SJSA1 (cell line): ENCODE results near the gene APCDD1. TPM values are rescaled to one million over a fixed set of nuclear protein-coding genes. Genes with fewer than 3 reads are reported as not detected.

ENCODE experiments used
- DNase-seq, 2 experiments: peaks; one replicate each; pipeline ENCODE4 v3.0.0-alpha.2; 2015 to 2020; ENCODE audit warnings: low spot score in 2 of 2, low read depth in 1 of 2
- H3K27ac ChIP-seq: fragments of 250-450 bp; sonication (Bioruptor Pico); 2 replicates; pipeline ENCODE4 v1.5.1; 2020; ENCODE audit warnings: mild to moderate bottlenecking, moderate library complexity
- H3K27me3 ChIP-seq: fragments of 250-450 bp; sonication (Bioruptor Pico); replicated peaks from 2 replicates; pipeline ENCODE4 v1.5.1; 2020; ENCODE audit warnings: mild to moderate bottlenecking, moderate library complexity
- H3K36me3 ChIP-seq: fragments of 250-450 bp; sonication (Bioruptor Pico); 2 replicates; pipeline ENCODE4 v1.5.1; 2020; ENCODE audit warnings: mild to moderate bottlenecking
- H3K4me1 ChIP-seq: fragments of 250-450 bp; sonication (Bioruptor Pico); replicated peaks from 2 replicates; pipeline ENCODE4 v1.6.1; 2021; ENCODE audit warnings: mild to moderate bottlenecking
- H3K4me3 ChIP-seq: fragments of 250-450 bp; sonication (Bioruptor Pico); 2 replicates; pipeline ENCODE4 v1.5.1; 2020; ENCODE audit warnings: mild to moderate bottlenecking
- H3K9me3 ChIP-seq: fragments of 250-450 bp; sonication (Bioruptor Pico); replicated peaks from 2 replicates; pipeline ENCODE4 v1.5.1; 2020; ENCODE audit warnings: mild to moderate bottlenecking
- total RNA-seq: library from RNA; depleted of rRNA; stranded (reverse); fragments of >200 nt; shearing (Covaris generic); gene quantifications from 2 replicates; pipeline ENCODE4 v1.2.3, GENCODE V29; 2014

APCDD1 gene
- total RNA-seq, 1 experiment from 2014 or later, result not detected

DNA sequence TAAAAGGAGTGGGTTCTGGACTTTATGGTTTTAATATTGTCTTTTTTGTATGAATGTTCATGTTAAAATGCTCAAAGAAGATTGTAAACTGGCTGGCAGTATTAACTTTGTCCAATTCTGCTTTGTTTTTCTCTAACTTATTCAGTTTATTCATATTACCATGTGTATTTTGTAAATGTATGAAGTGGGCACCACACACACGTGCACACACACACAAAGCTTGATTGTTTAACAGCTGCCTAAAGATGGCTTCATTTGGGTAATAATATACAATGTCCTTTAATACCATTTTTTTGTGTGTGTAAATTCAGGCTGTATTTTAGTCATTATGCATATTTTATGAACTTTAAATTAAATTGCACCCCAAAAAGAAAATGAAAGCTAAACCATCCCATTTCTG is 11.4 kb upstream of the APCDD1 start:
- Histone ChIP-seq H3K4me1 (peaks cover 4% of the 10 kb centered on the region; the same call in 1 of the 2 replicates), H3K9me3 (no peaks in the 10 kb centered on the region), H3K27me3 (peaks cover 13% of the 10 kb centered on the region), H3K4me3 (no peak overlapping the region), H3K36me3 (no peaks in the 10 kb centered on the region), H3K27ac (no peak overlapping the region)
- no peak for DNase-seq

DNA sequence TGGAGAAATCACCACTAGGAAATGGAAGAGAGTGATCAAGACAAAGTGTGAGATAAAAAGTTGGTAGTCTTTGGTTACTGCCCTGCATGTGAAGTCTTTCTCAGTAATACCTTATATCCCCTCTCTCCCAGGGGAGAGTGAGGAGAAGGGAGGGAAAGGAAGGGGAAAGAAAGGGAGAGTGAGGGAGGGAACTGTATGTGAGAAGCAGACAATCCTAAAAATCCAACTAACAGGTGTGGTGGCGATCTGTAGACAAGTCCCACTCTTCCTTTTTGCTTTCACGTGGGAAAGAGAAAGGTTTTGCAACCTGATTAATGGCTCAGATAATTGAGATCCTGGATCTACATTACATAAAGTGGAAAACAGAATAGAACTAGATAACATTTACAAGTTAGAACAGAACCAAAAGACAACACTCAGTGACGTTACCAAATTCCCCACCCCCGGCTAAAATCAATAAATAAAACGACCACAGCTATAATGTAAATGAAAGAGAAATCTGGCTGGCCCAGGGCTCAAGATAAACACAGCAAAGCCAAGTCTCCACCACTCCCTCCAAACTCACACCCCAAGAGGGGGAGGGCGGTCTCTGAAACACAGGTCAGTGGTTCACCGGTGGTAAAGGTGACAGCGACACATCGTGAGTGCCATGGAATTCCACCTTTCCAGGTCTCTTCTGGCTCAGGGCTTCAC is 10.0 kb upstream of the APCDD1 start:
- peak in 1 of 2 experiments; percentile 11 for DNase-seq
- Histone ChIP-seq H3K27me3 (peaks cover 13% of the 10 kb centered on the region), H3K4me3 (no peak overlapping the region), H3K36me3 (no peaks in the 10 kb centered on the region), H3K9me3 (no peaks in the 10 kb centered on the region), H3K27ac (no peak overlapping the region), H3K4me1 (peaks cover 4% of the 10 kb centered on the region; the same call in 1 of the 2 replicates)

DNA sequence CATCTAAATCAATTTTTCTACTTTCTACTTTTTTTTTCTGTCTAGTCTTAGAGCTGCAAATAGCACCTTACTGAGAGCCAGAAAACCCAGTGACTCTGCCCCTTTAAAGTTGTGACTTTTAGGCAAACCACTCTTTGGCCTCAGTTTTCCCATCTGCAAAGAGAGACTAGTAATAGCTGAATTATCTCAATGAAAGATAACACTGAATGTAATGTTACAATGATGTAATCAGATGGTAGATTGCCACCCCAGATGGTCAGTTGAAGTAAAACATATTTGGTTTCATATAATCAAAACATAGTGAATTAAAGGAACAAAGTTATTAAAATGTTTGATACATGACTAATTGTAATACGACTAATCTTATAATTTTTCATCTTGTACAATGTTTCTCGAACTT is 5.0 kb upstream of the APCDD1 start:
- Histone ChIP-seq H3K27ac (no peak overlapping the region), H3K4me1 (peaks cover 2% of the 10 kb centered on the region; the same call in 1 of the 2 replicates), H3K27me3 (peaks cover 32% of the 10 kb centered on the region), H3K9me3 (no peaks in the 10 kb centered on the region; the same call in 1 of the 2 replicates), H3K4me3 (no peak overlapping the region), H3K36me3 (no peaks in the 10 kb centered on the region)
- DNase-seq, result no peak

DNA sequence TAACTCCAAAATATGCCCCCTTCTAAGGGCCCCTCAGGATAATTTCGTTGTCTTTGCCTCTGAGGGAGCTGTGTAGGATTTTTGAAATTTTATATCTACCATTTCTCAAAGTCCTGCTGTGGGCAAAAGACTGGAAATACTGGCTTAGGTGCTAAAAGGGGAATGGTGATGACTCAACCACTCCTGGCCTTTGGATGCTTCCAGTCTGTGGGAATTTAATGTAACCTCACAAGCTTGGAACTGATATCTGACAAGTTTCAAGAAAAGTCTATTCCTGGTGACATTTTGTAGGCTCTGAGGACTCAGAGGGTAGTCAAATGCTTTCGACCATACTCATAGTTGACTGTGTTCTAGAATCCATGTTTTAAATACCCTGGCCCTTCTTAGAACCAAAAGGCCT is 3.4 kb upstream of the APCDD1 start:
- H3K36me3 ChIP-seq, result no peaks in the 10 kb centered on the region
- no peak for DNase-seq
- no peaks in the 10 kb centered on the region; the same call in 1 of the 2 replicates for H3K9me3 ChIP-seq
- peaks cover 42% of the 10 kb centered on the region for H3K27me3 ChIP-seq
- H3K4me1 ChIP-seq, result peaks cover 7% of the 10 kb centered on the region
- no peak overlapping the region for H3K4me3 ChIP-seq
- no peak overlapping the region for H3K27ac ChIP-seq

DNA sequence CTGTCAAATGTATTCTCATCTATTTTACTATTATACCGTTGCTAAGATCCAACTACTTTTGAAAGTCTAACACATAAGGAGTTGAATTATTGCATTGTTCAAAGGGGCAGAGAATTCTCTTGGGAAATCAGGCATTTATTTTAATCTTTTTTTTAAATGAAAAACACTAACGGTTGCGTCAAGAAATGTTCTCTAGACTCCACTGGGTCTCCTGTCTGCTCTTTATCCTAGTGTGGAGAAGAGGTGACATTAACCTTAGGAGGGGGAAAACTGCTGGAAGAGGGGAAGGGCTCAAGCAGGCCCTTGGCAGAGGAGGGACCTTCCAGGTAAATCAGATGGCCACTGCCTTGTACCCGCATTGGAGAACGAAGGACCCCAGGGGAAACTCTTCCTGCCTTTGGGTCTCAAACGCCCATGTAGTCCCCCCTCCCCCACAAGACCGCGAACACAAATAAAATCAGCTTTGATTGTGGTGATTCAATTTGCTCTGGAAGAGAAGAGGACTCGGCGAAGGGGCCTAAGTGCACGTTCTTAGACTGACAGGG is 1.1 kb upstream of the APCDD1 start:
- Histone ChIP-seq H3K27ac (no peak overlapping the region), H3K4me1 (peaks cover 7% of the 10 kb centered on the region), H3K36me3 (no peaks in the 10 kb centered on the region), H3K4me3 (no peak overlapping the region), H3K27me3 (peaks cover 63% of the 10 kb centered on the region), H3K9me3 (no peaks in the 10 kb centered on the region; the same call in 1 of the 2 replicates)
- no peak for DNase-seq

DNA sequence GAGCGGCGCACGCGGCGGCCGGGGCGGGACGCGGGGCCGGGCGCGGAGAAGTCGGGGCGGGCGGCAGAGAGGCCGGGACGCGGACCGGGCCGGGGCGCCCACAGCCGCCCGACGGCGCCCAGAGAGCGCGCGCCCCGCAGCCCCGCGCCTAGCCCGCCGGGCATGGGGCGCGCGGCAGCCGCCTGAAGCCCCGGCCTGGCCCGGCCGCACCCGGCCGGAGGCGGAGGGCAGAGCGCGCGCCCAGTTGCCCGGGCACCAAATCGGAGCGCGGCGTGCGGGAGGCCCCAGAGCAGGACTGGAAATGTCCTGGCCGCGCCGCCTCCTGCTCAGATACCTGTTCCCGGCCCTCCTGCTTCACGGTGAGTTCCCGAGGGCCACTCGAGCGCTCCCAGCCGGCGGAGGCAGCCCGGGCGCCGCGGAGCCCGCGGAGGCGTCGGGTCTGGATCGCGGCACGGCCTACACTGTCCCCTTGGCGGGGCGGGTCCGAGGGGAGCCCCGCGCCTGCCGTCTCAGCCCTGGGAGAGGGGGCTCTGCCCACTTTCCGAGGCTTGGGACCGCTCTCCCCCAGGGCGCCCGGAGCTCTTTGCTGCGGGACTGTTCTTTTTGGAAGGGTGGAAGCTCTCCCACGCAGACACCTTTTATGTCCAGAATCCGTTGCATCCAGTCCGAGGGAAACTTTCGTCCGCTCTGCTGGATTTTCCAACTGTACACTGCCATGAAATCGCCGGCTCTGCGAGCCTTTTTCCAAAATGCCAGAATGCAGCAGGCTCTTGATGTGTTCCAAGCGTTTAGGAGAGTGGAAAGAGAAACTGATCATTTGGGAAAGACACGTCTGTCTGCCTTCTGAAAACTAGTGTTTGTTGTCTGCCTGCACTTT is 484 bp downstream of the APCDD1 start:
- no peak overlapping the region for H3K27ac ChIP-seq
- peaks cover 70% of the 10 kb centered on the region for H3K27me3 ChIP-seq
- H3K36me3 ChIP-seq, result no peaks in the 10 kb centered on the region
- no peak for DNase-seq
- peaks cover 7% of the 10 kb centered on the region for H3K4me1 ChIP-seq
- H3K9me3 ChIP-seq, result no peaks in the 10 kb centered on the region; the same call in 1 of the 2 replicates
- peak overlapping the region; percentile 32 for H3K4me3 ChIP-seq

DNA sequence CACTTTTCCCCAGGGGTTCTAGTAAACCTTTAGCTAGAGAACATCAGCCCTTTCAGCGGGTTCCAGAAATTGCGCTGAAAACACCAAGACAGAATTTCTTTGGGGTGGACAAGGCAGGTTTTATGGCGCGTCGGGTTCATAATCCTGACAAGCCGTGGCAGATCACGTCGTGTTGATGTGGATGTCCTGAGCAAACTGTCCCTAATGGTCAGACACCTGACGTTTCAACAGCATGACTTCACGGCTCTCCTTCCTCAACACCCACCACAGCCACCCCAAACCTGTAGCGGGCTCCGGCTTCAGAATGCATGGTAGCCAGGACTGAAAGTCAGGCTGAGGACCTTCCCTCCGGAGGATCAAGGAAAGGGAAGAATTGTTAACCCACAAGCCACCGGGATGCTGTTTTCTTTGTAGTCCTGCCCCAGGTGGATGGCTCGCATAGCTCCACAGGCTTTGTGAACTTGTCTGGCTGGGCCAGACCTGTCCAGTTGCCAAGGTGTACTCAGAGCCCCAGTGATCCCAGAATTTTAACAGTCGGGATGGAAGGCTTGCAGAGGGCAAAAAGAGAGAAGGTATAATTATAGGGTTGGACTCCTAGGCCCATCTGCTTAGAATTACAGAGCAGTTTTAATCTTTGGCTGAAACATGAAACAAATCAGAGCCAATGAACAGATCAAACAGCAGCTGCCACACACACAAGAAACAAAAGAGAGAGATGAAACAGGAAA is 1.5 kb downstream of the APCDD1 start:
- Histone ChIP-seq H3K4me1 (peaks cover 7% of the 10 kb centered on the region), H3K9me3 (no peaks in the 10 kb centered on the region; the same call in 1 of the 2 replicates), H3K36me3 (no peaks in the 10 kb centered on the region), H3K4me3 (no peak overlapping the region), H3K27me3 (peaks cover 66% of the 10 kb centered on the region), H3K27ac (no peak overlapping the region)
- no peak for DNase-seq

DNA sequence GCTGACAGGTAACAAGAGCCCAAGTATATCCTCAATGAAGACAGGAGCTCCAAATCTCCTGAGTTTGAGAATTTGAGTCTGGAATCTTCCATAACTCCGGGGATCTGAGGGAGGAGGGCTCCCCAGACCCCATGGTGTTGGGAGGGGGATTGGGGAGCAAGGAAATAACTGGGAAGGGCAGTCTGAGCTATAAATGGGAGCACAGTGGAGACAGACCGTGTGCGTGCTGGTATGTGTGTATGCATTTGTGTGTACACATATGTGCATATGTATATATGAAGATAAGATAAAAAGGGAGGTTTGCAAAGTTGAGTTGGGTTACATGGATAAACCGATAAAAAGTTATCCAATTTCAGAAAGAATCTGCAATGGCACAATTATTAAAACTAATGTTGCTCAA is 2.3 kb downstream of the APCDD1 start:
- H3K27me3 ChIP-seq, result peaks cover 63% of the 10 kb centered on the region
- peaks cover 7% of the 10 kb centered on the region for H3K4me1 ChIP-seq
- H3K36me3 ChIP-seq, result no peaks in the 10 kb centered on the region
- H3K9me3 ChIP-seq, result no peaks in the 10 kb centered on the region; the same call in 1 of the 2 replicates
- H3K4me3 ChIP-seq, result no peak overlapping the region
- DNase-seq, result no peak
- H3K27ac ChIP-seq, result no peak overlapping the region

DNA sequence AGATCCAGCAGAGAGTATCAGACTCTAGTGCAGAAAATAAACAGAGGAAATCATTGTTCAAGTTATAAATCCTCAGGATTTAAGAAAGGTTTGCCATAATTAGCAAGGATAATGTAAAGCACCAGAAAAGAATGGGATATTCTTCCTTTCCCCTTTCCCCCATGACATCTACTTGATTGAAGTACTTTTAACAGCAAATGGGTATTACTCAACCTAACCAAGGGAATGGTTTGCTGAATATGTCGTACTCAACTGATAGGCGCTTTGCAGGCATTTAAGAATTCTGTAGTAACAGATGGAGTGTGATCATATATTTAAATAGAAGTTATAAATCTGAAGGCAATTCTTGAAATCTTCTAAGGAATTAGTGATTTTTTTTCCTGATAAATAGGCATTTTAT is 2.7 kb downstream of the APCDD1 start:
- H3K27me3 ChIP-seq, result peaks cover 65% of the 10 kb centered on the region
- peaks cover 7% of the 10 kb centered on the region for H3K4me1 ChIP-seq
- no peak overlapping the region for H3K27ac ChIP-seq

DNA sequence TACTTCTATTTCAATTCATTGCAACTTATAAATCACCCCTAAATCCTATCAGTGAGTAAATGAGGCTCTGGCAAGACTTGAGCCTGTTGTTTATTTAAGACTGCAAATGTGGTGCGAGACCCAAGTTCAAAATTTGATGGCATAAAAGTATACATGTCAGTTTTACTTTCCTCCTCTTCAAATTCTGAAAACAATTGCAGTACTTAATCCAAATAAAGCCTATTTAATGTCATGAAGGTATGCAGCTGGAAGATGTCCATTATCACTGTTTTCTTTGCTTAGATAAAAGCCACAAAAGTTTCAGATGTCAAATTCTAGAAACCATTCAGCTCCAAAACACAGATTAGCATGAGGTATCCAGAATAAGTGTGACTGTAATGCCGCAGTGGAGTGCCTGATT is 3.3 kb downstream of the APCDD1 start:
- H3K4me1 ChIP-seq, result peaks cover 7% of the 10 kb centered on the region
- H3K9me3 ChIP-seq, result no peaks in the 10 kb centered on the region
- H3K27me3 ChIP-seq, result peaks cover 58% of the 10 kb centered on the region
- no peak for DNase-seq
- H3K27ac ChIP-seq, result no peak overlapping the region
- H3K36me3 ChIP-seq, result no peaks in the 10 kb centered on the region
- H3K4me3 ChIP-seq, result no peak overlapping the region

More for the DNA sequence above, 2.7 kb downstream of the APCDD1 start:
- H3K36me3 ChIP-seq, result no peaks in the 10 kb centered on the region
- H3K9me3 ChIP-seq, result no peaks in the 10 kb centered on the region; the same call in 1 of the 2 replicates
- DNase-seq, result no peak
- no peak overlapping the region for H3K4me3 ChIP-seq

DNA sequence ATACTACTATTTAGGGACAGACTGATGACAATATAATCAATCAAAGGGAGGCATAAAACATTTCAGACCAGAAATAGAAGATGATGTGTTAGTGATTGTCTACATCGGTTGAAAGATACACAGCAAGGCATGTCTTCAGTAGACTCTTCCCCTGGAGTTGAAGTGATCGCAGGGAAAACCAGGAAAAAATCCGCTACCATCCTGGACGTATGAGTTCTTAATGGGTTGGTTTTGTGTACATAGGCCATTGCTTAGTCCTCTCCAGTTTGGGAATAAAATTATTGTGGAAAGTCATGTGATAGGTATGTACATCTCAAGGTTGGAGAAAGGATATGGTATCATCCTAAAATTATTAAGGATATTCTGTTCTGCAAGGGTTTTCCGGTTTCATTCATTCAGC is 4.3 kb downstream of the APCDD1 start:
- Histone ChIP-seq H3K4me3 (no peak overlapping the region), H3K9me3 (no peaks in the 10 kb centered on the region), H3K36me3 (no peaks in the 10 kb centered on the region), H3K27me3 (peaks cover 51% of the 10 kb centered on the region), H3K27ac (no peak overlapping the region), H3K4me1 (peaks cover 7% of the 10 kb centered on the region)
- no peak for DNase-seq

DNA sequence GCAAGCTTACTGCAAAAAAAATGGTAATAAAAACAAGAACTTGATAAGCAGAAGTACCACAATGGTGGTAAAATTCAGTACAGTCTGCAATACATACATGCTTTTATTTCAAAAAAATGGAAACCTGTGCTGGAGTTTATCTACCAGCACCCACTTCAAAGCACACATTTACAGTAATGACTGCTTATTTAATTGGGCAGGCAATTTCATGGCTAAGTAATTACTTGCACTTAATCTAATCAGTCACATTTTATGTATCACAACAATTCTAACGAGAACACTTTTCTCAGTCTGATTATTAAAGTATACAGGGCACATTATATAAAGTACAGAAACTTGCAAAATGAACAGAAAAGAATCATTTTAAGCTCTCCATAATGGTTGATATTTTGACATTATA is 5.2 kb downstream of the APCDD1 start:
- Histone ChIP-seq H3K4me1 (peaks cover 7% of the 10 kb centered on the region), H3K27me3 (peaks cover 48% of the 10 kb centered on the region), H3K4me3 (no peak overlapping the region), H3K36me3 (no peaks in the 10 kb centered on the region), H3K27ac (no peak overlapping the region), H3K9me3 (no peaks in the 10 kb centered on the region)
- DNase-seq, result no peak

DNA sequence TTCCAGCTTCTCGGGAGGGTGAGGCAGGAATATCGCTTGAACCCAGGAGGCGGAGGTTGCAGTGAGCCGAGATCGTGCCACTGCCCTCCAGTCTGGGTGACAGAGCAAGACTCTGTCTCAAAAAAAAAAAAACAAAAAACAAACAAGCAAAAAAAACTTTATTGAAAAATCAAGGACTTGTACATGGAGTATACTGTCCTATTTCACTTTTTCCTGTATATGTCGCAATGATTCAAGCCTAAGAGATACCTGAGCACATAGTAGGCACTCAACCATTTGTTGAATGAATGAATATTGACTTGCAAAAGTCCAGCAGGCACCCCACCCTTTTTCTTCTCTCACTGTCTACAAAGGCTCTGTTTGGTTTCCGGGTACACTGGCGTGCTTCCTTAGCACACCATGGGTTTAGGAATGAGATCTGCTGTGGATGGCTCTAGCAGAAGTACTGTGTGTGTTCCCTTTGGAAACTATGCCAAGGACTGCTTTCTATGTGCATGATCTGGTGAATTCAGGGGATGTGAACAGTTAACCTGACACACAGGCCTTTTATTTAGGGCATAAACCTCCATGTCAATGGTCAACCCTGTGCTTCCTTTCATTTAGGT is 6.1 kb downstream of the APCDD1 start:
- no peaks in the 10 kb centered on the region for H3K4me1 ChIP-seq

More for the DNA sequence above, 6.1 kb downstream of the APCDD1 start:
- no peak overlapping the region for H3K27ac ChIP-seq
- H3K9me3 ChIP-seq, result no peaks in the 10 kb centered on the region
- H3K36me3 ChIP-seq, result no peaks in the 10 kb centered on the region
- peaks cover 39% of the 10 kb centered on the region for H3K27me3 ChIP-seq
- H3K4me3 ChIP-seq, result no peak overlapping the region
- no peak for DNase-seq
